NK-92 (cell line): ENCODE data around the gene PPP1R12B.
"Not testable (repeated sequence)": the region's sequence is repeated elsewhere in the genome, so short reads cannot be mapped to it uniquely, and the experiment has no call there.

Source experiments
- DNase-seq: peaks from one replicate; lab custom pipeline; 2025; ENCODE audit not compliant: unreplicated experiment; lab: John Stamatoyannopoulos, UW

PPP1R12B gene

GRCh38 chr1:202479661-202480060, 131.2 kb downstream of the PPP1R12B start:
- DNase-seq, result not testable (repeated sequence)

DNA sequence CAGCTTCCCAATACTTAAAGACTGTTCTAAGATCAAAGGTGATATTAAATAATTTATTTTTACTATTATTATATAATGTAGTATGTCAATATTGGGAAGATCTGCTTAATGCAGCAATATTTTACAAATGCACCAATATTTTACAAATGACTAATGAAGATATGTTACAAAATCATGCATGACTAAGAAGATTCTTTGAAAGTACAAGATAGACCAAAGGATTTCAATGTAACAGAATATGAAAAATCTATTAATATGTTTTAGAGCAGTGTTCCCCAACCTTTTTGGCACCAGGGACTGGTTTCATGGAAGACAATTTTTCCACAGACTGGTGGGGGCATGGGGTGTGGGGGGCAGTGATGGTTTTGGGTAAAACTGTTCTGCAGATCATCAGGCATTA, 132.1 kb downstream of the PPP1R12B start:
- not testable (repeated sequence) for DNase-seq

GRCh38 chr1:202483362-202483761, 134.9 kb downstream of the PPP1R12B start:
- DNase-seq, result not testable (repeated sequence)

- not testable (repeated sequence) for DNase-seq
Measured at GRCh38 chr1:202484032-202484431, 135.5 kb downstream of the PPP1R12B start.

GRCh38 chr1:202484820-202485219, 136.3 kb downstream of the PPP1R12B start:
- DNase-seq, result not testable (repeated sequence)

DNA sequence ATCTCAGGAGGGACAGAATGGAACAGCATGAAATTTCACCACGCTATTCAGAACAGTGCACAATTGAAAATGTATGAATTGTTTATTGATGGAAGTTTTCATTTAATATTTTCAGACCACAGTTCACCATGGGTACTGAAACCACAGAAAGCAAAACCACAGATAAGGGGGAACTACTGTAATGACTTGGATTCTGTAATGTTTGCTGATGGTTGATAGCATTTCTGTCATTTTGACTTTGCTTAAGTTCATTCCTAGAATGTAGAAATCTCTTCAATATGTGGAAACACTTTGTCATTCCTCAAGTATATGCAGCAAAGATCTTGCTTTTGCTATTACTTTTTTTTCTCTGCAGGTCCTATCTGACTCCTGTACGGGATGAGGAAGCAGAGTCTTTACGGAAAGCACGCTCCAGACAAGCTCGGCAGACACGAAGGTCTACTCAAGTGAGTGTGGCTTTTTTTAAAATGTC, 139.7 kb downstream of the PPP1R12B start:
- not testable (repeated sequence) for DNase-seq

- not testable (repeated sequence) for DNase-seq
Measured at GRCh38 chr1:202489101-202489500, 140.6 kb downstream of the PPP1R12B start.

- not testable (repeated sequence) for DNase-seq
Measured at GRCh38 chr1:202493112-202493511, 144.6 kb downstream of the PPP1R12B start.

DNA sequence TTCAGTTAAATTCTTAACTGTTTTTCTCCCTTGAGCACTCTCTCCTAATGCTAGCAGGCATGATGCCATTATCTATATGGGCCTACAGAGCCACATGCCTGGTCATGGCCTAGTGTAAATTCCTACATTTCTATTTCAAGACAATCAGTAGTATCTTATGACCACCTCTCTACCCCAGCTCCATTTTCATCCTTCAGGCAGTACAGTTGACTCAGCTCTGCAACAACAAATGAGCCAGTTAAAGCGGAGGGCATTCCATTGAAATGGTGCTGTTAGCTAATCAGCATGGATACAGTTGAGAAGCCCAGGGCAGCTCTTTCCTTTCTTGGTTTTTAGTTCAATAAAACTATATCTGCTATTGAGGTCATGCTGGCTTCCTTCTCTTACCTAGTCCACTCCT, 150.0 kb downstream of the PPP1R12B start:
- no peak for DNase-seq

GRCh38 chr1:202499997-202500396, 151.5 kb downstream of the PPP1R12B start:
- DNase-seq, result not testable (repeated sequence)

DNA sequence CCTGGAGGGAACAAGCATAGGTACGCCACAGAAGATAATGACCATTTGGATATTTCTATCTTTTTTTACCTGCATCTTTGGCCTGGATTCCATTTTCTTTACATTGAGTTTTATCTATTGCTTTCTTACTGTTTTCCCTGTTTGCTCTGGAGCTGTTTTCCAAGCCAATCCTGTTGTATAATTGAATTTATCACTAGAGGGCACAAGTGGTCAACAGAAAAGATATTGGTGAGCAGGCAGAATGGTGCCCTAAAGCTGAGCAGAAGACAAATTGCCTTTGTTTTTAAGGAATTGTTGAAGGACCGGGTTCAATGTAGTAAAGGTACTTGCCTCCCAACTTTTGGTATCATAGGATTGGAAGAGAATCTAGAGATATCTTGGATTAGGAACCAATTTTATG, 152.8 kb downstream of the PPP1R12B start:
- no peak for DNase-seq

DNA sequence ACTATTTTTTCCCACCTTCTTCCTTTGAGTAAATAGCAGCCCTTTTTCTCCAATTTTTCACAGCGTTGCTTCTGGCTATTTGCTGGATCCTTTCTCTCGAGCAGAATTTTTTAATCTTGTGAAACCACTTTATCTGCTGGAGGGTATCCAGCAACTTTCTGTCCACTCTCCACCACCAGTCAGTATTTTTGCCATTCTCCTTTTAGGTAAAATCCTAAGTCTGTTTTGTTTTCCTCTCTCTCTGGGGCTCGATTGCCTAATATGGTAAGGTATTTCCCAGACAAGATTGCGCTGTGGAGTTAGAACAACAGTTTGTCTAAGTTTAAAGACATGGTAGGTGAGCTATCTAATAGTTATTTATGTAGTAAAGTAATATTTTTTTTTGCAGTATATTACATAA, 156.9 kb downstream of the PPP1R12B start:
- no peak for DNase-seq

DNA sequence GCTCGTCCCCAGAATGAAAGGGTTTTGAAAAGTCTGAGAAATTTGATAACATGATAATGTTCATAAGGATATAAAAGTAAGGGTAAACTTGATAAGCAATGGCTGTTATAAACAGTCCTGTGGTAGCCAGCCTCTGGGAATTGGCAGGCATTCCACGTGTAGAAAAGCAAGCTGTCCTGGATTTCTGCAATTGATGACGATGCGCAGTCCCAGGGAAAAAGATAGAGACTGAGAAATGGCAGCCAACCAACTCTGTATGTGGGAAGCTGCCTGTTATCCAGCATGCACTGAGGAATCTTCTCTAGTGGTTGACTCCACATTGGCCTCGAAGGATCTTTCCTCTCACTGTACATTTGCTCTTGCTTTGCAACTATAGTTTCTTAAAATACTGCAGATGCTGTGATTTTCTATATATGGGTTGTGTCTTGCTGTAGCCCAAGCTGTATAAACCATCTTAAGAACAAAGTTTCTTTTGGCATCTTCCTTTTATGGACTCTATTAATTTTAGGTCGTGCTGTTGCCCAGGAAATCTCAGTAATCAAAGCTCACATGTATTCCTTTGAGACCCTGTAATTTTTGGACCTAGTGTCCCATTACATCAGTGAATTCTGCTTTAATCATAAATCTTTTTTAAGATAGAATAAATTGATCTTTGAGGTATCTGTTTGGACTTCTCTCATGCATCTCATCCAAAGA, 157.5 kb downstream of the PPP1R12B start:
- DNase-seq, result not testable (repeated sequence)

DNA sequence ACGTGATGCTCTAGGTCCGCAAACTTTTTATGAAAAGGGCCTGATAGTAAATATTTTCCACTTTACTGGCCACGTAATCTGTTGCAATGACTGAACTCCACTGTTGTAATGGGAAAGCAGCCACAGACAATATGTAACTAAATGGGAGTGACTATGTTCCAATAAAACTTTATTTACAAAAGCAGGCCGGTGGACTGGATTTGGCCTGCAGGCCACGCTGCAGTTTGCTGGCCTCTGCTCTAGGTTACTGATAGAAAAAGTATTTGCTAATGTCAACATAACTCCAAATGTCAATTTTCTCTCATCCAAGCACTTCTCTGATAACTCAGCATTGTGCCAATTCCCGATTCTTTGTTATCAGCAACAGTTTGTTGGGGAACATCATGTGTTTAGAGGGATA, 160.4 kb downstream of the PPP1R12B start:
- DNase-seq, result not testable (repeated sequence)

DNA sequence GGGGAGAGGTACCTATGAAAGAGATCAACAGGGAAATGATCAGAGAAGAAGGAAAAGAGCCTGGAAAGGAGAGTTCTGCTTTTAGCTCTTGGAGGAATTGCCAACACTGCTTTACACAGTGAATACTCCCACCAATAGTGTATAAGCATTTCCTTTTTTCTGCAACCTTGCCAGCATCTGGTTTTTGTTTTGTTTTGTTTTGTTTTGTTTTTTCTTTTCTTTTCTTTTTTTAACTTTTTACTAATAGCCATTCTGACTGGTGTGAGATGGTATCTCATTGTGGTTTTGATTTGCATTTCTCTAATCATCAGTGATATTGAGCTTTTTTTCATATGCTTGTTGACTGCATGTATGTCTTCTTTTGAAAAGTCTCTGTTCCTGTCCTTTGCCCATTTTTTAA, 165.4 kb downstream of the PPP1R12B start:
- DNase-seq, result not testable (repeated sequence)

- DNase-seq, result no peak
Measured at GRCh38 chr1:202516434-202516877, 168.0 kb downstream of the PPP1R12B start.

- DNase-seq, result not testable (repeated sequence)
Measured at GRCh38 chr1:202517146-202517545, 168.6 kb downstream of the PPP1R12B start.

- not testable (repeated sequence) for DNase-seq
Measured at GRCh38 chr1:202518180-202518579, 169.7 kb downstream of the PPP1R12B start.

- not testable (repeated sequence) for DNase-seq
Measured at GRCh38 chr1:202518905-202519304, 170.4 kb downstream of the PPP1R12B start.

DNA sequence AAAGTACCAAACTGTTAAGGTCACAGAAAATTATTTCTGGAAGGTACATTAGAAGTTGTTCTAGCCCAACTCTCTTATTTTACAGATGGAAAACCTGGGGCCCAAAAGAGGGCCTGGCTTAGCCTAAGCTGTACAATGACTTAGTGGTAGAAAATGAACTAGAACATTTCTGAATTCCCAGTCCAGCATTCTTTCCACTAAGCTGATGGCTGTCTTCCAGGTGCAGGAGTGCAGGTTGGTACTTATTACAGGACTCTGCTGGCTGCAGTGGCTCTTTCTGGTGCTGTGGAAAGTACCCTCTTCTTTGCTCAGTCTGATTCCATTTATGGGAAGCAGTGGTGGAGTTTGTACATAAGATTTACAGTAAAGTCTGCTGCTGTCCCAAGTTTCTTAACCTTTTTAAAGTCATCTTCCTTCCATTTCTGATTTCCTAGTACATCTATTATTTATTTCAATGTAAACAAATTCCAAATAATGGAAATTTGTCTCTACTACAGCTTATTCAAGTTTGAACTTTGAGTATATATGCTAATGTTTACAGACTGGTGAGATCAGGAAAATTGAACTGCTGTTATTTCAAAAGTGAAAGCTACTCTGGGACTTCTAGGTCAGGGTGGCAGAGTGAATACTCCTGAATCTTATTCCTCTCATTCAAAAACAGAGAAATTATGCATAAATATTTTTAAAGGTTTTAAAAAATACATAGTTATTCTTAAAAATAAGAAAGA, 171.8 kb downstream of the PPP1R12B start:
- not testable (repeated sequence) for DNase-seq

GRCh38 chr1:202520857-202521216, 172.3 kb downstream of the PPP1R12B start:
- DNase-seq, result not testable (repeated sequence)

- not testable (repeated sequence) for DNase-seq
Measured at GRCh38 chr1:202521484-202521883, 173.0 kb downstream of the PPP1R12B start.
